Immature natural killer cell (primary cell): ENCODE results near the gene MBLAC1. TPM values are rescaled to one million over a fixed set of nuclear protein-coding genes. Genes with fewer than 3 reads are reported as not detected.
"Not testable (repeated sequence)": the region's sequence is repeated elsewhere in the genome, so short reads cannot be mapped to it uniquely, and the experiment has no call there.

ENCODE experiments used
- DNase-seq, 3 donors: peaks; one replicate each; pipeline ENCODE4 v3.0.0; 2022; ENCODE audit warnings: mixed read lengths in 1 of 3
- H3K27ac Mint-ChIP-seq, 6 donors: one replicate each; pipeline ENCODE4 v1.8.0; 2020; ENCODE audit warnings: mixed read lengths in 6 of 6, mild to moderate bottlenecking in 5 of 6, inconsistent platforms in 4 of 6, moderate library complexity in 3 of 6
- H3K27me3 Mint-ChIP-seq, 3 donors: one replicate each; pipeline ENCODE4 v1.8.0; 2020 to 2021; ENCODE audit warnings: low read depth in 3 of 3, mild to moderate bottlenecking in 3 of 3, mixed read lengths in 3 of 3, moderate library complexity in 3 of 3, inconsistent platforms in 1 of 3
- H3K36me3 Mint-ChIP-seq, 3 donors: one replicate each; pipeline ENCODE4 v1.8.0; 2020; ENCODE audit warnings: mixed read lengths in 3 of 3, inconsistent platforms in 2 of 3, mild to moderate bottlenecking in 2 of 3
- H3K4me1 Mint-ChIP-seq, 2 donors: one replicate each; pipeline ENCODE4 v1.8.0; 2020; ENCODE audit warnings: inconsistent platforms in 2 of 2, mild to moderate bottlenecking in 2 of 2, mixed read lengths in 2 of 2, moderate library complexity in 1 of 2
- H3K4me3 Mint-ChIP-seq, 5 donors: one replicate each; pipeline ENCODE4 v1.8.0; 2020; ENCODE audit warnings: mild to moderate bottlenecking in 5 of 5, mixed read lengths in 5 of 5, inconsistent platforms in 3 of 5, moderate library complexity in 3 of 5
- H3K9me3 Mint-ChIP-seq, 6 donors: one replicate each; pipeline ENCODE4 v1.8.0; 2020; ENCODE audit warnings: mild to moderate bottlenecking in 6 of 6, mixed read lengths in 6 of 6, inconsistent platforms in 4 of 6, moderate library complexity in 3 of 6
- polyA plus RNA-seq, 3 donors: library from polyadenylated mRNA; unstranded; fragments of 300-500 nt; fragmentation: Illumina TruSeq; gene quantifications; one replicate each; pipeline ENCODE4 v1.2.3, GENCODE V29; 2021

The MBLAC1 gene
- polyA plus RNA-seq, 3 donors from 2014 or later = 2.2 to 2.6 (median 2.4) TPM

GRCh38 chr7:100137851-100138760 lies 11.3 kb downstream of the MBLAC1 start:
- no peak for DNase-seq
- Mint-ChIP-seq H3K27me3 (peaks cover 0 to 8% (median 5%) of the 10 kb centered on the region in 3 donors), H3K9me3 (no peaks in the 10 kb centered on the region), H3K27ac (no peak overlapping the region), H3K4me3 (no peak overlapping the region), H3K36me3 (no peaks in the 10 kb centered on the region), H3K4me1 (no peaks in the 10 kb centered on the region)

DNA sequence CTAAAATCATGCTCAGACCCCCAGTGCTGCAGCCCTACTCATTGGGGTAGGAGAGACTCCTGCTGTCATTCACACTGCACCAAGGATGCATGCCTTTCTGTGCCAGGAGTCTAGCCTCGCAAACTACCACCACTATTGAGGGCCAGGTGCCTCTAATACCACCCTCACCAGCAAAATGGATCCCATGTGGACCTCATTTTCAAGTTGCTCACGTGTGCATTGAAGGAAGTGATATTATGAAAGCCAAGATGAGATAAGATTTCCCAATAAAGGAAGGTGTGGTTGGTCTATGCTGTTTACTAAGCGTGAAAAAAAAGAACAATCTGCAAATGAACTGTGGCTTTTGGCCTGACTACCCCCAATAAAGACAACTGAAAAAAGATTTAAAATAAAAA lies 14.8 kb downstream of the MBLAC1 start:
- no peak overlapping the region for H3K27ac Mint-ChIP-seq
- H3K27me3 Mint-ChIP-seq = peaks cover 0 to 9% (median 2%) of the 10 kb centered on the region in 3 donors
- DNase-seq = no peak
- no peaks in the 10 kb centered on the region for H3K9me3 Mint-ChIP-seq
- H3K4me1 Mint-ChIP-seq = no peaks in the 10 kb centered on the region
- H3K4me3 Mint-ChIP-seq = no peak overlapping the region
- H3K36me3 Mint-ChIP-seq = no peaks in the 10 kb centered on the region

- DNase-seq = no peak
- no peaks in the 10 kb centered on the region for H3K4me1 Mint-ChIP-seq
- no peaks in the 10 kb centered on the region for H3K9me3 Mint-ChIP-seq
- no peak overlapping the region for H3K27ac Mint-ChIP-seq
- no peak overlapping the region for H3K4me3 Mint-ChIP-seq
- no peaks in the 10 kb centered on the region for H3K36me3 Mint-ChIP-seq
- peaks cover 0 to 9% (median 2%) of the 10 kb centered on the region in 3 donors for H3K27me3 Mint-ChIP-seq
Observed at GRCh38 chr7:100142461-100142860, 15.7 kb downstream of the MBLAC1 start.

DNA sequence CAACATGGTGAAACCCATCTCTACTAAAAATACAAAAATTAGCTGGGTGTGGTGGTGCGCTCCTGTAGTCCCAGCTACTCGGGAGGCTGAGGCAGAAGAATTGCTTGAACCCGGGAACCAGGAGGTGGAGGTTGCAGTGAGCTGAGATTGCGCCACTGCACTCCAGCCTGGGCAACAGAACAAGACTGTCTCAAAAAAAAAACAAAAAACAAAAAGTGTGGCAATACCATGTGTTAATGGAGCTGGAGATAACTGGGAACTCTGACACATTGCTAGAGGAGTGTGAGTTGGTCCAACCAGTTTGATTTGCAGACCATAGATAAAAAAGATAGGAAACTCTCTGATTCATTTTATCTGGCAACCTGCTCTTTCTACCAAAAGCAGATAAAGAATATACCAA lies 19.6 kb downstream of the MBLAC1 start:
- not testable (repeated sequence) for DNase-seq, H3K36me3 Mint-ChIP-seq, H3K9me3 Mint-ChIP-seq, H3K4me3 Mint-ChIP-seq, H3K27ac Mint-ChIP-seq
- H3K27me3 Mint-ChIP-seq = peaks cover 4 to 13% (median 6%) of the 10 kb centered on the region in 3 donors
- H3K4me1 Mint-ChIP-seq = peaks cover 21 to 25% of the 10 kb centered on the region in 2 donors

DNA sequence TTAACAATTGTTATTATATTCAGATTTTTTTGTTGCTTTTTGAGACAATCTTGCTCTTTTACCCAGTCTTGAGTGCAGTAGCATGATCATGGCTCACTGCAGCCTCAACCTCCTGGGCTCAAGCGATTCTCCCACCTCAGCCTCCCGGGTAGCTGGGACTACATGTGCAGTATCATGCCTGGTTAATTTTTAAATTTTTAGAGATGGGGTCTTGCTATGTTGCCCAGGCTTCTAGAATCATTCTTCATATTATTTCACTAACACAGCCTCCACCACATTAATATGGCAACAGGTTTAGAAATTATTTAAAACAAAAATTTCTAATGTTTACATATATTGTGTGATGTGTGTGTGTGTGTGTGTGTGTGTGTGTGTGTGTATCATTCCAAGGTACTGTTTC lies 20.5 kb downstream of the MBLAC1 start:
- Mint-ChIP-seq H3K9me3 (no peaks in the 10 kb centered on the region), H3K4me1 (peaks cover 24 to 33% of the 10 kb centered on the region in 2 donors), H3K27ac (peak overlapping the region in 2 of 6 donors; percentile 74 to 93), H3K27me3 (peaks cover 4 to 9% (median 6%) of the 10 kb centered on the region in 3 donors), H3K36me3 (peaks cover 5 to 6% (median 6%) of the 10 kb centered on the region in 3 donors), H3K4me3 (peak overlapping the region in 1 of 5 donors; percentile 71)
- no peak for DNase-seq

DNA sequence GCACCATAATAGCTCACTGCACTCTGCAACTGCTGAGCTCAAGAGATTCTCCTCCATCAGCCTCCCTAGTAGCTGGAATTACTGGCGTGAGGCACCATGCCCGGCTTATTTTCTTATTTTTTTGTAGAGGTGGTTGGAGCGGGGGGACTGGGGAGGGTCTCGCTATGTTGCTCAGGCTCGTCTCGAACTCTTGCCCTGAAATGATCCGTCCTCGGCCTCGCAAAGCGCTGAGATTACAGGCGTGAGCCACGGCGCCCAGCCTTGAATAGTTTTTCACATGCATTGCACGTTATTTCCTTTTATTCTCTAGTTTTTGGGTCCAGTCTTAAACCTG lies 21.4 kb downstream of the MBLAC1 start:
- no peaks in the 10 kb centered on the region for H3K9me3 Mint-ChIP-seq
- peaks cover 28 to 38% of the 10 kb centered on the region in 2 donors for H3K4me1 Mint-ChIP-seq
- H3K27me3 Mint-ChIP-seq = peaks cover 4 to 9% (median 6%) of the 10 kb centered on the region in 3 donors
- peak overlapping the region; percentile 91 to 99 (median 93) for H3K4me3 Mint-ChIP-seq
- H3K27ac Mint-ChIP-seq = peak overlapping the region; percentile 92 to 97 (median 95)
- DNase-seq = no peak
- peaks cover 9 to 10% (median 9%) of the 10 kb centered on the region in 3 donors for H3K36me3 Mint-ChIP-seq

DNA sequence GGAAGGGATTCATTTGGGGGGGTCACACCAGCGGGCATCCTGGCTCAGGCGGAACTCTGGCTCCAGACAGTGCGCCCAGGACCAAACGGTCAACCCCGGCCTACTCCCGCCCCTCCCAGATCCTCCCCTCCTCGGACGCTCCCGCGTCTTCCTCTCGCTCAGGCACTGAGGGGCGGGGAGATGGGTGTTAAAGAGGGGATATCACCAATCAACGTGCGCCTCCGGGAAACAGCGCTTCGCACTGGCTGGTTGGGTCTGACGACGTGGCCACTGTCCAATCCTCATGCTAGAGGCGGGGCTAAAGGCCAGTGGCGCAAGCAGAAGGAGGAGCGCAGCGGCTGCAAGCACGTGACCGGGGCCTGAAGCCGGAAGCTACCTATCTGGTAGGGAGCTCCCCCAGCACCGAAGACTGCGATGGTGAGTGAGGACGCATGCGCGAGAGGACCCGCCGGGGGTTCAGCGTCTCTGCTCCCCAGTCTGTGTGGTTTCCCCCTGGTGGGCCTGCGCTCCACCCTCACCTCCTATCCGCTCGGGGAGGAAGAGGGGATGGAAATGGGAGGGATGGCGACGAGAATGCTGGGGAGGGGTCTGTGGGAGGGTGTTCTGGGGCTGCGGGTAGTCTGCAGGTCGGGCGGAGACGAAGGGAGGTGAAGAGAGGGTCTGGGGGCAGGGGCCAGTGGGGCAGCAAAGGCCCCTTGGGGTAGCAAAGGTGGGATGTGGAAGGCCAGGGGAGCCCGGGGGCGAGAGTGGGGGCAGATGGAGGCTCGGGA lies 22.0 kb downstream of the MBLAC1 start, which contains the start of gene LAMTOR4:
LAMTOR4 (plus strand) TSS at position 360 of the 770 bp plus-strand sequence; CDS start at position 415, 55 bp downstream.
- DNase-seq = peak; percentile 97 to 98 (median 97)
- no peaks in the 10 kb centered on the region for H3K9me3 Mint-ChIP-seq
- H3K4me3 Mint-ChIP-seq = peak within 1 kb of the TSS; percentile 91 to 99 (median 93)
- H3K36me3 Mint-ChIP-seq = peaks cover 9 to 10% (median 9%) of the 10 kb centered on the region in 3 donors
- H3K4me1 Mint-ChIP-seq = peaks cover 28 to 38% of the 10 kb centered on the region in 2 donors
- H3K27me3 Mint-ChIP-seq = peaks cover 4 to 9% (median 6%) of the 10 kb centered on the region in 3 donors
- H3K27ac Mint-ChIP-seq = peak within 1 kb of the TSS; percentile 92 to 97 (median 95)

GRCh38 chr7:100152404-100152803 lies 25.6 kb downstream of the MBLAC1 start:
- H3K36me3 Mint-ChIP-seq = peaks cover 9 to 14% (median 10%) of the 10 kb centered on the region in 3 donors
- no peak for DNase-seq
- H3K9me3 Mint-ChIP-seq = no peaks in the 10 kb centered on the region
- peaks cover 45 to 56% of the 10 kb centered on the region in 2 donors for H3K4me1 Mint-ChIP-seq
- H3K27me3 Mint-ChIP-seq = peaks cover 4 to 10% (median 9%) of the 10 kb centered on the region in 3 donors
- H3K27ac Mint-ChIP-seq = peak overlapping the region in 5 of 6 donors; percentile 10 to 89 (median 62)
- H3K4me3 Mint-ChIP-seq = no peak overlapping the region

DNA sequence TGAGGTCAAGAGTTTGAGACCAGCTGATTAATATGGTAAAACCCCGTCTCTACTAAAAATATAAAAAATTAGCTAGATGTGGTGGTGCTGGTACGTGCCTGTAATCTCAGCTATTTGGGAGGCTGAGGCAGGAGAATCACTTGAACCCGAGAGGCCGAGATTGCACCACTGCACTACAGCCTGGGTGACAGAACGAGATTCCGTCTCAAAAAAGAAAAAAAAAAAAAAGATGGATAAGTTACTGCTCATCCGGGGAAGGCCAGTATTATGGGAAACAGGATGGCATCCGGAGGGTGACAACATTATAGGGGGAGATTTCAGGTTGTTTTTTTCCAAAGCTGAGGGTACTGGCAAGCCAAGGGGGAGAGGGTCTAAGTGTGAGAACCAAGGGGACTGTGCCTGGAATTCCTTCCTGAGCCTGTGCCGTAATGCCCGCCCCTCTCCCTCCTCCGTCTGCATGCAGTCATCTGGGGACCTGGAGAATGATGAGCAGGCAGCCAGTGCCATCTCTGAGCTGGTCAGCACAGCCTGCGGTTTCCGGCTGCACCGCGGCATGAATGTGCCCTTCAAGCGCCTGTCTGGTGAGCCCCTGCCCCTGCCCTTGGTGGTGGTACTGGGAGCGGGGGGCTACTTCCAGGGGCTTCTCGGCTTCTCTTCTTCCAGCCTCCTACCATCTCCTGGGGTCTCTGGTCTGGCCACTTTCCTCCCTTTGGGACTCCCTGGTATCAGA lies 26.3 kb downstream of the MBLAC1 start:
- Mint-ChIP-seq H3K9me3 (no peaks in the 10 kb centered on the region), H3K27ac (peak overlapping the region in 2 of 6 donors; percentile 31 to 40), H3K4me3 (no peak overlapping the region), H3K4me1 (peaks cover 48 to 60% of the 10 kb centered on the region in 2 donors), H3K36me3 (peaks cover 9 to 14% (median 10%) of the 10 kb centered on the region in 3 donors), H3K27me3 (peaks cover 4 to 14% (median 9%) of the 10 kb centered on the region in 3 donors)
- no peak for DNase-seq

DNA sequence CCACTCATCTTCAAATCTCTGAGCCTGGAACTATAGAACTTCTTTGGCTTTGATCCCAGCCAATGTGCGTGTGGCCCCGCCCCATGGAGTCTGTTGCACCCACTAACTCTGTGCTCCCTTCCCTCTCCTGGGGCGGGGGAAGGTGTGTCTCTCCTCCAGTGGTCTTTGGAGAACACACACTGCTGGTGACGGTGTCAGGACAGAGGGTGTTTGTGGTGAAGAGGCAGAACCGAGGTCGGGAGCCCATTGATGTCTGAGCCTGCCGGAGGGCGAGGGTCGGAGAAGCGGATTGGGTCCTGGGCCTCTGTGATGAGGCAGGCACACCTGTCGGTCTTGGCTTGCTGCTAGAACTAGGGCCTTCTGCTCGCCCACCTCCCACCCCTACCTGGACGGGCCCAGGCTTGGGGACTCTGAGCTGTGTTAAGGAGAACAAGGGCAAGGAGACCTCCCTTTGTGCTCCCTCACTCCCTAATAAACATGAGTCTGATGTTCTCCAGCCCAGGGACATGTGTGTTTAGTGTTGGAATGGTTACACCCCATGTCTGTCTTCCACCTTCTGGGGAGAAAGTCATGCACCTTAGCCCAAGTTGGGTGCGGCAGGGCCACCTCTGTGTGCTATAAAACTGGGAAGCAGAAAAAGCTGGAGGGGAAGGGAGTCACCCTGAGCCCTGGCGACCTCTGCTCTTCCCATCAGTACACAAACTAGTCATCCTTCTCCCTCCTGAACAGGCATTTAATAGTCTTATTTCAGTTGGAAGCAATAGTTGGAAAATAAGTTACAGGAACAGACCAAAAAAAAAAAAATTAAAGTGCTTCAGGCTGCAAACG lies 27.2 kb downstream of the MBLAC1 start:
- H3K9me3 Mint-ChIP-seq = no peaks in the 10 kb centered on the region
- peak overlapping the region in 5 of 6 donors; percentile 6 to 69 (median 31) for H3K27ac Mint-ChIP-seq
- DNase-seq = no peak
- H3K4me1 Mint-ChIP-seq = peaks cover 43 to 55% of the 10 kb centered on the region in 2 donors
- H3K36me3 Mint-ChIP-seq = peaks cover 9 to 14% (median 10%) of the 10 kb centered on the region in 3 donors
- peaks cover 0 to 9% (median 5%) of the 10 kb centered on the region in 3 donors for H3K27me3 Mint-ChIP-seq
- peak overlapping the region in 1 of 5 donors; percentile 18 for H3K4me3 Mint-ChIP-seq

- no peak overlapping the region for H3K27ac Mint-ChIP-seq
- no peak for DNase-seq
- peak overlapping the region in 1 of 5 donors; percentile 56 for H3K4me3 Mint-ChIP-seq
- H3K4me1 Mint-ChIP-seq = peaks cover 45 to 51% of the 10 kb centered on the region in 2 donors
- H3K9me3 Mint-ChIP-seq = no peaks in the 10 kb centered on the region
- peaks cover 0 to 9% (median 4%) of the 10 kb centered on the region in 3 donors for H3K27me3 Mint-ChIP-seq
- peaks cover 9 to 14% (median 10%) of the 10 kb centered on the region in 3 donors for H3K36me3 Mint-ChIP-seq
Observed at GRCh38 chr7:100154651-100155491, 28.1 kb downstream of the MBLAC1 start.
